Ishikawa (cell line): Measurements from ENCODE around the gene SLC46A2.

ENCODE experiments used
- CEBPB ChIP-seq: IDR thresholded peaks from 2 replicates; pipeline ENCODE4 v1.6.1; 2012
- CREB1 ChIP-seq: IDR thresholded peaks from 2 replicates; pipeline ENCODE4 v1.6.1; 2012; ENCODE audit warnings: low read depth
- EGR1 ChIP-seq: IDR thresholded peaks from 2 replicates; pipeline ENCODE4 v1.6.1; 2012
- EP300 ChIP-seq: IDR thresholded peaks from 2 replicates; pipeline ENCODE4 v1.6.1; 2012; ENCODE audit warnings: borderline replicate concordance
- FOXM1 ChIP-seq: IDR thresholded peaks from 2 replicates; pipeline ENCODE4 v1.6.1; 2012; ENCODE audit warnings: low read depth, borderline replicate concordance
- NFIC ChIP-seq: IDR thresholded peaks from 2 replicates; pipeline ENCODE4 v1.6.1; 2012
- RAD21 ChIP-seq: IDR thresholded peaks from 2 replicates; pipeline ENCODE4 v1.6.1; 2012; ENCODE audit warnings: low read depth
- TAF1 ChIP-seq: IDR thresholded peaks from 2 replicates; pipeline ENCODE4 v1.6.1; 2012; ENCODE audit warnings: low read depth, mild to moderate bottlenecking
- TCF12 ChIP-seq: IDR thresholded peaks from 2 replicates; pipeline ENCODE4 v1.6.1; 2012; ENCODE audit warnings: low read depth
- TEAD4 ChIP-seq: IDR thresholded peaks from 2 replicates; pipeline ENCODE4 v1.6.1; 2012
- YY1 ChIP-seq: IDR thresholded peaks from 2 replicates; pipeline ENCODE4 v1.6.1; 2012; ENCODE audit warnings: low read depth
- ZBTB7A ChIP-seq: IDR thresholded peaks from 2 replicates; pipeline ENCODE4 v1.6.1; 2012; ENCODE audit warnings: low read depth
- TF ChIP-seq, protein P1 (sequence below): IDR thresholded peaks from 2 replicates; pipeline ENCODE4 v1.6.1; 2012
- TF ChIP-seq, protein P2 (sequence below): IDR thresholded peaks from 2 replicates; pipeline ENCODE4 v1.6.1; 2012
- TF ChIP-seq, protein P3 (sequence below): IDR thresholded peaks from 2 replicates; pipeline ENCODE4 v1.6.1; 2012; ENCODE audit warnings: low read depth, mild to moderate bottlenecking

SLC46A2 gene

DNA sequence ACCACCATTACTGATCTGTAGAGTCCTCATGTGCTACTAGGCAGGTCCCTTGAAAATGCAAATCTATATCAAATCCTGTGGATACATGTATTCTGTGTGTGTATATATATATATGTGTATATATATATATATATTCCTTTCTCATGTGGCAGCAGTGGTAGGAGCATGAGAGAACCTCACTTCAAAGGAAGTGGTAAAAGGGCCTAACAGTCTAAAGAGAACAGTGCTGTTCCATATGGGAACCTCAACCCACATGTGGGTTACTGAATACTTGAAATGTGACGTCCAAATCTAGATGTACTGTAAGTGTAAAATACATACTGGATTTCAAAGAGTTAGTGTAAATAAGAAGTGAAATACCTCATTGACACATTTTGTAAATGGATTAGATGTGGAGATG is 5.4 kb downstream of the SLC46A2 start:
- TF ChIP-seq, protein P1, sequence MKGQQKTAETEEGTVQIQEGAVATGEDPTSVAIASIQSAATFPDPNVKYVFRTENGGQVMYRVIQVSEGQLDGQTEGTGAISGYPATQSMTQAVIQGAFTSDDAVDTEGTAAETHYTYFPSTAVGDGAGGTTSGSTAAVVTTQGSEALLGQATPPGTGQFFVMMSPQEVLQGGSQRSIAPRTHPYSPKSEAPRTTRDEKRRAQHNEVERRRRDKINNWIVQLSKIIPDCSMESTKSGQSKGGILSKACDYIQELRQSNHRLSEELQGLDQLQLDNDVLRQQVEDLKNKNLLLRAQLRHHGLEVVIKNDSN, result no peak
- TF ChIP-seq YY1, result no peak

DNA sequence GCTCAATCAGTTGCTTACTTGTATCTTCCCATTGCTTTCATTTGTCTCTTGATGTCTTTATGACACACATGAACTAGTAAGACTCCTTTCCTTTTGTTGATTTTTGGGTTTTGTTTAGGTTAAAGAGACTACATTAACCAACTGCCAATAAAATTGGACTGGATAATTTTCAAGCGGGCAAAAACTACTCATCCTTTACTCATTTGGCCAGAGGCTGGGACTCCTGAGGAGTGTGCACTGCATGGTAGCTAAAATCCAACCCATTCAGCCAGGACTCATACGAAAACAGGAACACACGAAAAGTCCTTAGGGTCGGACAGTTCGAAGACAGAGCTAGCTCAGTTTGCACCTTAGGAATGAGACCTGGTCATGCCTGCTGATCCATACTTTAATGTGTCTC is 6.0 kb downstream of the SLC46A2 start:
- TF ChIP-seq TCF12, result no peak
- TF ChIP-seq RAD21, result no peak
- TF ChIP-seq TEAD4, result no peak
- TF ChIP-seq, protein P2, sequence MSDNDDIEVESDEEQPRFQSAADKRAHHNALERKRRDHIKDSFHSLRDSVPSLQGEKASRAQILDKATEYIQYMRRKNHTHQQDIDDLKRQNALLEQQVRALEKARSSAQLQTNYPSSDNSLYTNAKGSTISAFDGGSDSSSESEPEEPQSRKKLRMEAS, result no peak
- TF ChIP-seq YY1, result no peak
- no peak for TF ChIP-seq EP300
- TF ChIP-seq, protein P1, result no peak
- no peak for TF ChIP-seq CREB1
- no peak for TF ChIP-seq NFIC
- TF ChIP-seq TAF1, result no peak
- TF ChIP-seq ZBTB7A, result no peak
- no peak for TF ChIP-seq EGR1
- TF ChIP-seq, protein P3, sequence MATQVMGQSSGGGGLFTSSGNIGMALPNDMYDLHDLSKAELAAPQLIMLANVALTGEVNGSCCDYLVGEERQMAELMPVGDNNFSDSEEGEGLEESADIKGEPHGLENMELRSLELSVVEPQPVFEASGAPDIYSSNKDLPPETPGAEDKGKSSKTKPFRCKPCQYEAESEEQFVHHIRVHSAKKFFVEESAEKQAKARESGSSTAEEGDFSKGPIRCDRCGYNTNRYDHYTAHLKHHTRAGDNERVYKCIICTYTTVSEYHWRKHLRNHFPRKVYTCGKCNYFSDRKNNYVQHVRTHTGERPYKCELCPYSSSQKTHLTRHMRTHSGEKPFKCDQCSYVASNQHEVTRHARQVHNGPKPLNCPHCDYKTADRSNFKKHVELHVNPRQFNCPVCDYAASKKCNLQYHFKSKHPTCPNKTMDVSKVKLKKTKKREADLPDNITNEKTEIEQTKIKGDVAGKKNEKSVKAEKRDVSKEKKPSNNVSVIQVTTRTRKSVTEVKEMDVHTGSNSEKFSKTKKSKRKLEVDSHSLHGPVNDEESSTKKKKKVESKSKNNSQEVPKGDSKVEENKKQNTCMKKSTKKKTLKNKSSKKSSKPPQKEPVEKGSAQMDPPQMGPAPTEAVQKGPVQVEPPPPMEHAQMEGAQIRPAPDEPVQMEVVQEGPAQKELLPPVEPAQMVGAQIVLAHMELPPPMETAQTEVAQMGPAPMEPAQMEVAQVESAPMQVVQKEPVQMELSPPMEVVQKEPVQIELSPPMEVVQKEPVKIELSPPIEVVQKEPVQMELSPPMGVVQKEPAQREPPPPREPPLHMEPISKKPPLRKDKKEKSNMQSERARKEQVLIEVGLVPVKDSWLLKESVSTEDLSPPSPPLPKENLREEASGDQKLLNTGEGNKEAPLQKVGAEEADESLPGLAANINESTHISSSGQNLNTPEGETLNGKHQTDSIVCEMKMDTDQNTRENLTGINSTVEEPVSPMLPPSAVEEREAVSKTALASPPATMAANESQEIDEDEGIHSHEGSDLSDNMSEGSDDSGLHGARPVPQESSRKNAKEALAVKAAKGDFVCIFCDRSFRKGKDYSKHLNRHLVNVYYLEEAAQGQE, result no peak
- no peak for TF ChIP-seq FOXM1

DNA sequence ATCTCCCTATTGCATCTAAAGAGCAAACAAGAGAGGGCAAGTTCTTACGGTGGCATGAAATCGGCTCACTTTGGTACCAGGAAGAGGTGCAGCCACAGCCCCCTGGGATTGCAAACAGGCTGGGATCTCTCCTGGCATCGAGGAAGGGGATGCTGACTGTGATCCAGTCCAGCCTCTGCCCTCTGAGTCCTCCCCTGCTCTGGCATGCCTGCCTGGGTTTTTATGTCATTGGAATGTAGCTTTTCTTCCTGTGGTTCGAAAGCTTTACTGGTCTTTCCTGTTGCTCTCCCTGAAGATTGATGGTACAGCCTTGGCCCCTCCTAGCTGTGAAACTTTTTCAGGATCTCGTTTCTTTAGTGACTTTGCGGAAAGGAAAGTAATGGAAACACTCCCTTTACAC is 6.6 kb downstream of the SLC46A2 start:
- peak; percentile 57 for TF ChIP-seq TEAD4
- no peak for TF ChIP-seq CREB1

DNA sequence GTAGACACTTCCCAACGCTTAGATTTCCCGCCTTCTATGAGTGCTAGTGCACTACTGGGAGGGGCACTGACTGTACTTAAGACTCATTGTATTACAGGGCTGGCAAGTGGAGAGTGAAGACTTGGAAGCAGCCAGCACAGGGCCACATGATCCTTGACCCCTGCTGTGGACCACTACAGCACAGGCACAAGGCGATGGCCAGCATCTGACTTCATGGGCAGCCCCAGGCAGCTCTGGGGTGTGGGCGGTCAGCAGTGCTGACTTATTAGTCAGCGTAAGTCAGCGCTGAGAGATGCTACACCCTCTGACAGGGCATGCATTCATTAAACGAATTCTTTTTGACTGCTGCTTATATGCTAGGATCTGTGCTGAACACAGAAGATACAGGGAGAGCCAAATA is 9.3 kb downstream of the SLC46A2 start:
- TF ChIP-seq EGR1, result peak; percentile 54; the same call in 1 of the 2 replicates
- 0 out of 2 replicates have a peak, but pooled peaks have one; percentile 21 for TF ChIP-seq TEAD4
- TF ChIP-seq, protein P1, result peak; percentile 45; the same call in 1 of the 2 replicates
- no peak for TF ChIP-seq YY1

DNA sequence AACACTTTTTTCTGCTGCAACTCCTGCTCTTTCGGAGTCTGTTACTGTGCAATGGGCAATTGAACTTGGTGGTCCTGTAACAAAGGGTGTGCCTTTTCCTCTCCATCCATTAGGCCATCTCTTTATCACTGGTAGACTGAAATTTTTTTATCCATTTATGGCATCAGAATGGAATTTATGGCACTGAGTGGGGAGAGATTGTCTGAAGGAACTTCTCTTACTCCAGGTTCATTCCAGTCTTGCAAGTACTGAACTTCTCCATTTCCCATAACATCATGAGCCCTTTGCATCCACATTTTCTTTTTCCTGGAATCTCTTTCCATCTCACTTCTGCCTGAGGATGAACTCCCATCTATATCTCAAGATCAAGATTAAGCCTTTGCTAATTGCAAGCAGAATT is 10.0 kb downstream of the SLC46A2 start:
- TF ChIP-seq, protein P1, result no peak
- TF ChIP-seq, protein P2, result no peak
- TF ChIP-seq RAD21 (no peak), FOXM1 (no peak), EP300 (no peak), EGR1 (no peak), TEAD4 (no peak), CREB1 (no peak)
- TF ChIP-seq, protein P3, result no peak

DNA sequence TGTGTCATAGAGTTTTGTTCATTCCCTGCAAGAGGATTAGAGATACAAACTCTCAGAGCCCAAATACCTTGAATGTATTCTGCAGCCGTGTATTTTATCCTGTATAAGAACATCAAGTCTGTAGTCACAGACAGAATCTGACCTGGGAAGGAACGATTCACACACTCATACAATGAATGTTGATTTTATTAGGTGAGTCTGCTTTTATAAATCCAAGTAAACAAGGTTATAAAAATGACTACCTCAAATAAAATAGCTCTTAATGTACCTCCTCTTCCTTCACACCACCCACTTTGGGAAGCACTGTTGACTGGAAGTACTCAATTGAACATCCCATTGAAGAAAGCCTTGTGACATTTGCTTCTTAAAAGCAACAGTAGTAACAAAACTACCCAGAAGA is 11.9 kb downstream of the SLC46A2 start:
- TF ChIP-seq, protein P3, result no peak
- TF ChIP-seq CEBPB (no peak), YY1 (no peak), EP300 (no peak), TAF1 (no peak), TCF12 (no peak), RAD21 (no peak), FOXM1 (no peak), TEAD4 (no peak), NFIC (no peak), EGR1 (no peak), ZBTB7A (no peak)
- TF ChIP-seq, protein P2, result no peak
- TF ChIP-seq, protein P1, result no peak
